Prostate gland (tissue), 2 donors: ENCODE measurements around the gene WDR1.

ENCODE experiments used
- CTCF ChIP-seq, 4 experiments: fragments of 200-600 bp in 2 of 4; fragments of 450-650 bp in 2 of 4; sonication (generic) in 2 of 4; IDR thresholded peaks; 1 replicate in 3 of 4; 2 replicates in 1 of 4; pipeline ENCODE4 v1.5.1; 2016 to 2019; ENCODE audit warnings: antibody characterized with exemption in 4 of 4, mild to moderate bottlenecking in 2 of 4, moderate library complexity in 2 of 4
- POLR2AphosphoS5 ChIP-seq: sonication (generic); formaldehyde crosslinking; IDR thresholded peaks from one replicate; pipeline ENCODE4 v1.6.1; 2017; ENCODE audit warnings: antibody characterized with exemption

DNA sequence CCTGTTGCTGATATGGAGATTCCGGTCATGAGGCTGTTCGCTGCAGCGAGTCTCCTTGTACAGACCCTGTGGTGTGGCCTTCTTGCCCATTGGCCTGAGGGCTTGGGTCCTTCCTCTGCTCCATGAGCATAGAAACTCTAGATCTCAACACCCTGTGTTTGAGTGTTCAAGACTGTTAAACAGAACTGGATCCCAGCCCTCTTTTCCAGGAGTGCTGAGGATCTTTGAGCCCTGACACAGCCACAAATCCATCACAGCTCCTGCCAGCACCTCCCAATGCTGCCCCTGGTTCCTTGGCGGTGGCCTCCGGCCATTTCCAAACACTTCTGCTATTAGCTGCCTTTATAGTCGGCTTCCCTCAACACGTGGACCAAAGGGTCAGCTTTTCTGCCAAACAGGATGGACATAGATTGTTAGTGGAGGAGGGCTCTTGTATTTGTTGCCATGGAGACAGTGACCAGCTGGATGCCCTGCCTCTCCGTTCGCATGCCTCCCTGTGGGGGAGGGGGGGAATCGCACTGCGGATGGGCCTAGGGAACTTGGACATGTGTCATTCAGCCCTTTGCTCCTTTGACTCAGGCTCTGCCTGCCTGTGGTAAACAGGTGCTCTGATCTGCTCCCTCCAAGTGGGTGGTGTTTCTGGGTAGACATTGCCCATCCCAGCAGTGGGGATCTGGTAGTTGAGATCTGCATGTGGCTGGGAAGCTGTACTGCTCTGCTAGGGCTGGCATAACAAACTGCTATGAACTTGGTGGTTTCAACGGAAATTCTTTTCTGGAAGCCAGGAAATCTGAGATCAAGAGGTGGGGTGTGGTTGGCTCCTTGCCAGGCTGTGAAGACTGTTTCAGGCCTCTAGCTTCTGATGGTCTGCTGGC lies 6.9 kb upstream of the WDR1 start:
- TF ChIP-seq CTCF (IDR thresholded peaks at IDR 0.05): no peak
- TF ChIP-seq POLR2AphosphoS5: no peak
